Fibroblast of the conjunctiva (primary cell): ENCODE data around the gene RYK.

Source experiments
- DNase-seq: peaks from one replicate; pipeline ENCODE4 v3.0.0-alpha.2; 2010; ENCODE audit warnings: low read depth

Gene RYK

DNA sequence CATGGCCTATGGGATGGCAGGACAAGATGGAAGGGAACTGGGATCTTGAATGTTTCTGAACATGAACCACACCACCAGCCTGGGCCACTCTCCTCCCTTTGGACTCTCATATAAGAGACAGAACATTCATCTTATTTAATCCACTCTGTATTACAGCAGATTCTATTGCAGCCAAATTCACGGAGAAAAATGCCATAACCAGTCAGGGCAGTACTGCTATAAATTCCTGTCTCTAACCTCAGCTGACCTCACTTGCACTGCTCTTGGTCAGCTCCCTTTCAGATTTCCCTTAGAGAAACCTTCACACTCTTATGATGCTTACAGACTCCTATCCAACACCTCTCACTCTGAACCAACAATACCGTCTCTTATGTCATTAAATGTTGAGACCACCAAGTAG, 101.4 kb downstream of the RYK start:
- no peak for DNase-seq

DNA sequence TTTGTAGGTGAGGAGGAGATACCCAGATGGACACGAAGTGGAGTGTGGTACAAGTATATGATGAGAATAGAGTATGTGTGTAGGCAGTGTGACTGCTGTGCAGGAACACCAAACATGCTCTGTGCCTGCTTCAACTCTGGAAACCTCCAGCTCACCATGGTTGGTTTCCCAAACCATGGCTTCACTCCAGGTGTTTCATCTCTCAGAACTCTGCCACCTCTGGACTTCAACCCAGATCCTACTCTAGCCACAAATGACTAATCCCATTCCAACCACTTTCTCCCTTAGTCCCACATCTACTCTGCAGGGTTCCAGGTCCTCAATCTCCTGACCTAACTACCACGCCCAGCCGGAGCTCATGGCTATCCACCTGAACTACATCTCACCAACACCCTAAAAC, 102.1 kb downstream of the RYK start:
- no peak for DNase-seq

DNA sequence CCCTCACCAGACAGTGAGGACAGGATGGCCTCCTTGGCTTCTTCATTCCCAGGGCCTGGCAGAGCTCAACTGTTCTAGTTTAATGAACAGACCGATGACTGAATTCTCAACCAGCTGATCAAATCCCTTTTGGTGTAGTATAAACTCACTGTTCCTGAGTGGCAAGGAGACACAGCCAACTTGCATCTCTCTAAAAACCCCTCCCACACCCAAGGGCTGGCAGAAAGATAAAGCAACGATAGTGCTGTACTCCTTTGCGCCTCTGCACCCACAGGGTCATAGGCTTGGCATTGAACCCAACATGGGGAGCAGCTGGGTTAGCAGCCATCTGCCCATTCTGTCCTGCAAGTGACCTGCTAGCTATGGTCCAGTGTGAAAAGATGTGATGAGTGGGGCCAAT, 103.2 kb downstream of the RYK start:
- no peak for DNase-seq

DNA sequence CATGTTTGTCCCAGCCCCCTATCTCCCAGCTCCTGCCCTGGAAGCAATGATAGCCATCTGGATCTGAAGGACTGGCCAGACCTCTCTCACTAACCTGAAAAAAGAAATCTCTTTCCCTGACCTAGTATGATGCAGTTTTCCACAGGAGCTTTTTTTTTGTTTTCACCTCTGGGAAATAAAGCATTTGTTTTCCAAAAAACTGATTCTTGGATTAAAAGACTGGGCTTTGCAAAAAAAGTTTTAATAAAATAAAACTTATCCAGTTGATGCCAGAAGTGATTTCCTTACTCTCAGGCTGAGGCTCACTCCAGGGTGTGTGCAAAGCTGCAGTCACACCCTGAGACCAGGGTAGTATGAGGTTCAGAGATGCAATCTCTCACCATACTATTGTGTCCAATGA, 104.0 kb downstream of the RYK start:
- no peak for DNase-seq

DNA sequence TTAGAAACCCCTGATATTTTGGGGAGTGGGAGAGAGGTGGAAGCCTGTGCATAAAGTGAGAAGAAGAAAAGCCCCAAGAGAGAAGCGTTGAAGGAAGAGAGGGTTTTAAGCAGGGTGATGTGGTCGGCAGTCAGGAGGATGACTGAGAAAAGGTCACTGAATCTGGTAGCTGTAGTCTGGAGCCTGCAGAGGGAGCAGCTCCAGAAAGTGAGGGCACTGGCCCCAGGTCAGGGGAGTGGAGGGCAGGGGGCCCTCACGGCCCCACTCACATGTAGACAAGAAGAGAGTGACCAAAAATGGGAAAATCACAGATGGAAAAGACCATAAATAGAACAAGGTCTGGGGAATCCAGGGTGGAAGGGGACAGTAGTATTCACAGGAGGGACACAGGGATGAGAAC, 105.5 kb downstream of the RYK start:
- DNase-seq: no peak

DNA sequence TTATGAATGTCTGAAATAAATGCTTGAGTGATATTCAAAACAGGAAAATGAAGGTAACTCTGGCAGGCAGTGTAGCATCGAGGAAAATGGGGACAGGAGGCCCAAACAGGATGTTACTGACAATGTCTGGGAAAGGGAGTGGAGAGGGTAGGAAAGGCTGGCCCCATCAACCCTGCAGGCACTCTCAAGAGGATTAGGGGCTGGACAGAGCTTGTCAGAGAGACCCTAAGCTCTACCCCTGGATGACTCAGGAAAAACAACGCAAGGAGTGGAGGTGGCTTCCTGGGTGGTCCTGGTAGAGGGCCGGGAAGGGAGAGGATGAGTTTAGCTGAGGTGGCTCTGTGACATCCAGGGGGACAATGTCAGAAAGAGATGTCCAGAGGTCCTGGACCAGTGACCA, 106.0 kb downstream of the RYK start:
- no peak for DNase-seq

DNA sequence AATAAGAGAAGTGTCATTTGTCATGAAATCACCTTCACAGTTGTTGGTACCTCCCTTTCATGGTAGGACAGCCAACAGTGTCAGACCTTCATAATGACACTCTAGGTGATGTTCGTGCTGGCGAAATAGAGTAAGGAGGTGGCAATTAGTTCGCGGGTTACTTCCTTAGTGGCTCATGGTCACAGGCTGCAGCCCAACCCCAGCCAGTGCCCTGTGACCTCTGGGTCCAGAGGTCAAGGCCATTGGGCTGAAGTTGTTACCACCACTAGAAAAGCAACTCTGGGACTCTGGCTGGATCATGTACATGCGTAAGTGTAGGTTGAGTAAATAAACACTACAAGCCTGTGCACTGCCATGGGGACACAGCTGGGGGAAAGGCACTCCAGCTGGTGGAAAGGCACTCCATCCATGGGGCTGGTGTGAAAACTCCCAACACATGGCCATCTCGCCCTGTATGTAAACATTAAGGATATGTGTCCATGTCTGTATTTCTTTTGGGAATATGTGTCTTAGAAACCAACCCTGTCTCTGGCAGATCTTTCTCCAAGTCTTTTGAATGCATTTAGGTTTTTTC, 106.7 kb downstream of the RYK start:
- DNase-seq: no peak

DNA sequence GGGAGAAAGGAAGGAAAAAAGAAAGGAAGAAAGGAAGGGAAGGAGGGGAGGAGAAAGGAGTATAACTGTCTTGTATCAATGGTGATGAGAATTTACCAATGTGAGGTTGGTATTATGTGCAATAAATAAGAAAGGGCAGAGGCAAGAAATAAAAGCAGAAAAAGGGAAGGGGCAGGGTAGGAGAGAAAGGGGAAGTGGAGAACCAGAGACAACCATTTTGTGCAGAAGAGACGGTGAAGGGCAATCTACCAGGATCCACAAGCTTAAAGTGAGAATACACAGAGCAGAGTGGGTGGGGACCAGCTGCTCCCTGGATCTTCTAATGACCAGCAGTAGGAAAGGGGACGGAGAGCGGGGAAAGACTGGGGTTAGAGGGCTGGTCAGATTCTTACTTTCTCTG, 114.1 kb downstream of the RYK start:
- no peak for DNase-seq

DNA sequence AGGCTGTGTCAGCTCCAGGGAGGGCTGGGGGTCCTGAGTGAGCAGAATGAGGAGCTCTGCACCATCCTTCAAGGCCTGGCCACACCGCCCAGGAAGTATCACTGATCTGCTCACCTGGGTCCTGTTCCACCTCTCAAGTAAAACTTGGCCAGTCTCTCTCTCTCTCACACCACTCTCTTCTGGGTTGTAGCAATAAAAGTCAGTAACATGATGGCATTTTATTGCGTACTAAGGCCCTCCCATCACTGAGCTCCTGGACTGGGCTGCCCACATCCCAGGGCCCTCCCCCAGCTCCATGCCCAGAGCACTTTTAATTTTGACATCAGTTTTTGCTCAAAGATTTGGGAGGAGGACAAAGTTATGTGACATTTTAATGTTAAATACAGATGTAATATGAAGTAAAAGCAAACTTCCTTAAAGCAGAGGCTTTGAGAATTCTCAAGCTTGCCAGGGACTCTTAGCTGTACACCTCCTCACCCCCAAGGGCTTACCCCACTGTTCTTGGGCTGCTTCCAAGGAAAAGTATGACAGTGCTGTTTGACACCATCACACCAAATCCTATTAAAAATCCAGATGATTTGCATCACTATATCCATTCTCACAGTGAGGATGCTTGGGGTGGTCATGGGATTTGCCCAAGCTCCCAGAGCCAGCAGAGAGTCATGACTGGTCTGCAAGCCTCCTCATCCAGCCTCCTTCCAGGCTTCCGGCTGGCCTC, 115.8 kb downstream of the RYK start:
- no peak for DNase-seq

DNA sequence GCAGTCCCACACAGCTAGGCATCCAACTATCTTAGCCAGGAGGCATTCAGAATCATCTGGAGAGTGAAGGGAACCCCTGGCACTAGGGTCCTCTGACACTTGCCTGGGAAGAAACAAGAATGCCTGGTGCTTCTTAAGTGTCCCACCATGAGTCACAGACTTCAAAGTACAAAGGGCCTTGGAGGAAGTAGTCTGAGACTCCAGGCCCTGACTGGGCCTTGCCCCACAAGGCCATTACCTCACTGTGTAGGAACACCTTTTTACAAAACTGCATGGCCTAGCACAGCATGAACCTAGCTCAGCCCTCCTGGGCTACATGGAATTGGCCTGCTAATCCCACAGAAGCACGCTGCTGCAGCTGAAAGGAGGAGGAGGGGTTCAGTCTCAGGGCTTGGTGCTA, 116.4 kb downstream of the RYK start:
- no peak for DNase-seq

DNA sequence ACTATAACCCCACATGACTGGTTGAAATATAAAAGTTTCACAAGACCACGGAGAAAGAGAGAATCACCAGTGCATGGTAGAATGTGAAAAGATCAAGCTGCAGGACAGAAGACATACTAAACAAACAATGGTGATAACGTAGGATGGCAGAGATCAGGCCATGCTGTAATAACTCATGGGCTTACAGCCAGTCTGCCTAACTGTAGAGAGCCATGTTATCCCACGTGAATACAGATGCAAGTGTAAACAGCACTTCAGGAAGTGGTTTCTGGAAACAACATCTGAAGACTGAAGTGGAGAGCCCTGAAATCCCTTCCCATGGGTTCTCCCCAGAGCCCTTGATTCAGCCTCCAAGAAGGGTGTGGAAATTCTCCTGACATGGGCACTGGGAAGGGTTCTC, 117.7 kb downstream of the RYK start:
- DNase-seq: no peak

DNA sequence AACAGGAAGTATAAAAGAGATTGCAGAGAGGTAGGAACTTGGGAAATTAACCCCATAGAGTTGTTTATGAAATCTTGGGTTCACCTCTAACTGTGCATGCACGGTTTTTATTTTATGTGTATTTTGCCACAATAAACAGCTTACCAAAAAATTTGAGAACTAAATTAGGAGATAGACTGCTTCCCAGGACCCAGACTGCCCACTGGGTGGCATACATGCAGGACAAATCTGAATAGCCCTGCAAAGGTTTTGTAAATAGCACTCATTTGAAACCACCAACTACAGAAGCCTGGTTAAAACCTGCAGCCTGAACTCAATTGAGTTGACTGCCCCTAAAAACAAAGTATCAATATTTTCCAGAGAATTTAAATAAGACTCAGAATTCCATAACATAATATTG, 124.5 kb downstream of the RYK start:
- no peak for DNase-seq

DNA sequence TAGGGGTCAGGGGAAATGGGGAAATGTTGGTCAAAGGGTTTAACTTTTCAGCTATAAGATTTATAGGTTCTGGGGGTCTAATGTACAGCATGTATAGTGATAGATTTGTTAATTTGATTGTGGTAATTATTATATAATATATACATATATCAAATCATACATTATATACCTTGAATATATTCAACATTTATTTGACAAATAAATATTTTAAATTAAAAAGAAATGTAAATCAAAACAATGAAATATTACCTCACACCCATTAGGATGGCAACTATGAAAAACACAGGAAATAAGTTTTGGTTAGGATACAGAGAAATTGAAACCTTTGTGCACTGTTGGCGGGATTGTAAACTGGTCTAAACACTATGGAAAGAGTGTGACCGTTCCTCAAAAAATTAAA, 135.9 kb downstream of the RYK start:
- no peak for DNase-seq

DNA sequence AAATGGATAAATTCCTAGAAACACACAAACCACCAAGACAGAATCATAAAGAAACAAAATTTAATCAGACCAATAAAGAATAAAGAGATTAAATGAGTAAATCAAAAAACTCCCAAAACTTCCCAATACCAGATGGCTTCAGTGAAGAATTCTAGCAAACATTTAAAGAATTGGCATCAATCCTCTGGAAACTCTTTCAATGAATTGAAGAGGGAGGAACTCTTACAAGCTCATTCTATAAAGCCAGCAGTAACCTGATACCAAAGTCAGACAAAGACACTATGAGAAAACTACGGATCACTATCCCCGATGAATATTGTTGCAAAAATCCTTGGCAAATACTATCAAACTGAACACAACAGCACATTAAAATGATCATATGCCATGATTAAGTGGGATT, 139.0 kb downstream of the RYK start:
- DNase-seq: no peak

DNA sequence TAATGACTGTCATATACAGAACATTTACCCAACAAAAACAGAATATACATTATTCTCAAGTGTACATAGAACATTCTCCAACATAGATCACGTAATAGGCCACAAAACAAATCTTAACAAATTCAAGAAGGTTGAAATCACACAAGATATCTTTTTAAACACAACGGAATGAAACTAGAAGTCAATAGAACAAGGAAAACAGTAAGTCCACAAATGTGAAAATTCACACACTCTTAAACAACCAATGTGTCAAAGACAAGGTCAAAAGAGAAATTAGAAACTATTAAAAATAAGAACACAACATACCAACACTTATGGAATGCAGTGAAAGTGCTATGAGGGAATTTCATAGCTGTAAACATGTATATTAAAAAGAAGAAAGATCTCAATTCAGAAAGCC, 139.7 kb downstream of the RYK start:
- no peak for DNase-seq
